GM12873 (cell line): ENCODE measurements around the gene RPS15.

Experiments used
- TF ChIP-seq, protein P1 (sequence below): IDR thresholded peaks from 2 replicates; pipeline ENCODE4 v1.5.1; 2012; ENCODE audit warnings: low read depth, mild to moderate bottlenecking, moderate library complexity, low read length, control low read depth; ENCODE audit not compliant: insufficient read depth; ENCODE audit errors: missing control alignments

Gene RPS15

DNA sequence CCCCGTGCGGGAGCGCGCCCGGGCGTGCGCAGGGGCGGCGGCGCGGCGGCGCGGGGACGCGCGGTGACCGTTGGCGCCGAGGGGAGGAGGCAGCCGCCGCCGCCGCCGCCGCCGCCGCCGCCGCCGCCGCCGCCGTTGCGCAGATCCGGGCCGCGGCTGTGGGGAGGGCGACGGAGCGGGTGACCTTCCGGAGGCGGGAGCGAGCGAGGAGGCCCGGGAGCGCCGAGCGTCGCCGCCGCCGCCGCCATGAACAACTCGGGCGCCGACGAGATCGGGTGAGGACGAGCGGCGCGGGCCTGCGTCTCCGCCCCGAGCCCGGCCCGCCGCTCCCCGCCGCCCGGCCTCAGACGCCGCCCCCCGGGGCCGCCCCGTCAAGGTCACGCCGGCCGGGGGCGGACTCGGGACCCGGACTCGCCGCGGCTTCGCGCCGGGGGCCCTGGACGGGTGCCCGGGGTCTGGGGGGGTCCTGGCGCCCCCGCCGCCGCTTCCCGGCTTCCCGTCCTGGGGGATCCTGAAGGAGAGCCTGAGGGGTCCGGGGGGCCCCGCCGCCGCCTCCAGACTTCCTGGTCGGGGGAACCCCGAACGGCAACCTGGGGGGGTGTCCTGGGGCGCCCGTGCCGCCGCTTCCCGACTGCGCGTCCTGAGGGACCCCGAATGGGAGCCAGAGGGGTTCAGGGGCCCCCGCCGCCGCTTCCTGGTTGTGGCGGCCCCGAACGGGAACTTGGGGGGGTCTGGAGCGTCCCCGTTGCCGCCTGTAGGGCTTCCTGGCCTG lies 30.5 kb upstream of the RPS15 start, which contains the start of gene DAZAP1:
TSS of gene DAZAP1 (plus strand) at position 59 of the 772 bp plus-strand sequence. CDS start at position 247, 188 bp downstream.
- TF ChIP-seq, protein P1, sequence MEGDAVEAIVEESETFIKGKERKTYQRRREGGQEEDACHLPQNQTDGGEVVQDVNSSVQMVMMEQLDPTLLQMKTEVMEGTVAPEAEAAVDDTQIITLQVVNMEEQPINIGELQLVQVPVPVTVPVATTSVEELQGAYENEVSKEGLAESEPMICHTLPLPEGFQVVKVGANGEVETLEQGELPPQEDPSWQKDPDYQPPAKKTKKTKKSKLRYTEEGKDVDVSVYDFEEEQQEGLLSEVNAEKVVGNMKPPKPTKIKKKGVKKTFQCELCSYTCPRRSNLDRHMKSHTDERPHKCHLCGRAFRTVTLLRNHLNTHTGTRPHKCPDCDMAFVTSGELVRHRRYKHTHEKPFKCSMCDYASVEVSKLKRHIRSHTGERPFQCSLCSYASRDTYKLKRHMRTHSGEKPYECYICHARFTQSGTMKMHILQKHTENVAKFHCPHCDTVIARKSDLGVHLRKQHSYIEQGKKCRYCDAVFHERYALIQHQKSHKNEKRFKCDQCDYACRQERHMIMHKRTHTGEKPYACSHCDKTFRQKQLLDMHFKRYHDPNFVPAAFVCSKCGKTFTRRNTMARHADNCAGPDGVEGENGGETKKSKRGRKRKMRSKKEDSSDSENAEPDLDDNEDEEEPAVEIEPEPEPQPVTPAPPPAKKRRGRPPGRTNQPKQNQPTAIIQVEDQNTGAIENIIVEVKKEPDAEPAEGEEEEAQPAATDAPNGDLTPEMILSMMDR: no peak

DNA sequence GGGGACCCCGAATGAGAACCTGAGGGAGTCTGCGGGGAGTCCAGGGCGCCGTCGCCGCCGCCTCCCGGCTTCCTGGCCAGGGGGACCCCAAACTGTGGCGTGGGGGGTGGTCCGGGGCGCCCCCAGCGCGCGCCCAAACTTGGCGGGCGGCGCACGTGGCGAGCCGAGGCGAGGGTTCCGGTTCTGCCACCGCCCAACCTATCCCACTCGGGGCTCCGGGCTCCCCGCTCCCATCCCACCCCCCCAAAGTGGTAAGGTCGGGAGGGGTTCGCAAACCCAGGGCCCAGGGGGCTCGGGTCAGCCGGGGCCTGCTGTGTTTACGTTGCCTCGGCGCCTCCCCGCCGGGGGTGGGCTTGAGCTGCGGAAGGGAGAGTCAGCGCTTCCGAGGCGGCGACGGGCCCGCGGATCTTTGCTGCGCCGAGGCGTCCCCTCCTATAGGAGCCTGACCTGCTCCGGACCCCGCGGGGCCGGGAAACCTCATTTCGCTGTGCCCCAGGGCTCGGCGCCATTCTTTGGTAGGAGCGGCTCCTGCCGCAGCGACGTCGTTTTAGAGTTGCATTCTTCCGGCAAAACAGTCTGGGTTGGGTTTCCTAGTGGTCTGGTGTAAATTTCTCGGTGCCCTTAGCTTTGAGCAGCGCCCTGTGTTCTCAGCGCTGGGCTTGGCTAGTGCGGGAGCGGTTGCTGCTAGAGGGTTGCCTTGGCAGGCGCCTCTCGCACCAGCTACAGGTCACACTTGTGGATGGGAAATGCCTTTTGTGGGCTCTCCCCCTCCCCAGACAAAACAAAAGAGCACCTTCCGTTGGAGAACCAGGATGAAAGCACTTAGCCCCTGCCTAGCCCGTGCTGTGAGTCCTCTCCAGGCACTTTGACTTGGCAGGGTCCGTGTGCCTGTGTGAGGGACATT lies 29.6 kb upstream of the RPS15 start:
- TF ChIP-seq, protein P1: no peak

- TF ChIP-seq, protein P1: no peak
These were observed 28.8 kb upstream of the RPS15 start for GRCh38 chr19:1409204-1410005.

DNA sequence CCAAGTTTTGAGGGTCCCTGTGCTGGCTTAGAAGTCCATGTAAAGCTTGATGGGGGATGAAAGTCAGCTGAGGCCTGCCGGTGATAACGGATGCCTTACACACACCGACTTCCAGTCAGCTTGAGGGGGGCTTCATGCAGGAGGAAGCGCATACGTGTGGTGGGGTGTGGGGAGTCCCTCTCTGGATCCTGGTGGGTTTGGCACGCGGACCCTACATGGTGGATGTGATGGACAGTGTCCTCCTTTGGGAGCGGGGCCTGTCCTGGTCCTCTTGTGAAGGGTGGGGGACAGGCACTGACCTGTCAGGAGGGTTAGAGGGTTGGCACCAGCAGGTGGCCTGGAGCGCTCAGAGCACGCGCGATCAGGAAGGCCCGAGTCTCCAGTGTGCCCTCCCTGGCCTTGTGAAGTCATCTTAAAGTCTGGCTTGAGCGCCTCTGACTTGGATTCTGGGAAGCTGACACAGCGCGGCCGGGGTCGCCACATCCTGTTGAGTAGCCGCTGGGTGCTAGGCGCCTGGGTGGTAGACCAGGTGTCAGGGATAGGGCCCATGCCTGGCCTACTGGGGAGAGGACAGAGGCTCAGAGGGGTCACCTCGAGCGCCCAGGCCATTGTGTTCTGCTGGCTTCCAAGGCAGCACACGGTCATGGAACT lies 27.9 kb upstream of the RPS15 start:
- TF ChIP-seq, protein P1: no peak

DNA sequence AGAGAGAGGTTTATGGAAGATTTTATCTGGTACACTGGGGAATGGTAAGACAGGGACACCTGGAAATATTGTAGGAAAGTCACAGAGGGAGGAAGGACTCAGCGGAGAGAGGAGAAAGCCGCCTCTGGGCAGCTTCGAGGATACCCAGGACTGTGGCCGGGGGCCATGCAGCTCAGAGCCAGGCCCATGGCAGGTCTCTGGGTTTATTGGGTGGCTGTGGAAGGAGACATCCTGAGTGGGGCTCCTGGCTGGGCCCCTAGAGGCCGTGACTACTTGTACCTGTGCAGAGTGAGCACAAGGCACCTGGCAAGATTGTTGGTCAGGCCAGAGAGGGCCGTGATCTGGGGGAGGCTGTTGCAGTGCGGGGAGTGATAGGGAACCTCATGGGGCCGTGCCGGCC lies 27.4 kb upstream of the RPS15 start:
- TF ChIP-seq, protein P1: no peak

GRCh38 chr19:1411255-1412191 lies 26.7 kb upstream of the RPS15 start:
- TF ChIP-seq, protein P1: no peak
